M059J (cell line): Measurements from ENCODE around the gene ZNF398. TPM values are rescaled to one million over a fixed set of nuclear protein-coding genes. Genes with fewer than 3 reads are reported as not detected.
"Not testable (repeated sequence)": the region's sequence is repeated elsewhere in the genome, so short reads cannot be mapped to it uniquely, and the experiment has no call there.

Source experiments
- DNase-seq: peaks from one replicate; pipeline ENCODE4 v3.0.0-alpha.2; 2012; ENCODE audit warnings: low read depth
- total RNA-seq: library from RNA; depleted of rRNA; stranded (reverse); fragments of >200 nt; shearing (Covaris generic); gene quantifications from 2 replicates; pipeline ENCODE4 v1.2.3, GENCODE V29; 2014; rRNA removed

The ZNF398 gene, protein sequence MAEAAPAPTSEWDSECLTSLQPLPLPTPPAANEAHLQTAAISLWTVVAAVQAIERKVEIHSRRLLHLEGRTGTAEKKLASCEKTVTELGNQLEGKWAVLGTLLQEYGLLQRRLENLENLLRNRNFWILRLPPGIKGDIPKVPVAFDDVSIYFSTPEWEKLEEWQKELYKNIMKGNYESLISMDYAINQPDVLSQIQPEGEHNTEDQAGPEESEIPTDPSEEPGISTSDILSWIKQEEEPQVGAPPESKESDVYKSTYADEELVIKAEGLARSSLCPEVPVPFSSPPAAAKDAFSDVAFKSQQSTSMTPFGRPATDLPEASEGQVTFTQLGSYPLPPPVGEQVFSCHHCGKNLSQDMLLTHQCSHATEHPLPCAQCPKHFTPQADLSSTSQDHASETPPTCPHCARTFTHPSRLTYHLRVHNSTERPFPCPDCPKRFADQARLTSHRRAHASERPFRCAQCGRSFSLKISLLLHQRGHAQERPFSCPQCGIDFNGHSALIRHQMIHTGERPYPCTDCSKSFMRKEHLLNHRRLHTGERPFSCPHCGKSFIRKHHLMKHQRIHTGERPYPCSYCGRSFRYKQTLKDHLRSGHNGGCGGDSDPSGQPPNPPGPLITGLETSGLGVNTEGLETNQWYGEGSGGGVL
- 16.0 and 20.9 TPM in 2 replicates for total RNA-seq

DNA sequence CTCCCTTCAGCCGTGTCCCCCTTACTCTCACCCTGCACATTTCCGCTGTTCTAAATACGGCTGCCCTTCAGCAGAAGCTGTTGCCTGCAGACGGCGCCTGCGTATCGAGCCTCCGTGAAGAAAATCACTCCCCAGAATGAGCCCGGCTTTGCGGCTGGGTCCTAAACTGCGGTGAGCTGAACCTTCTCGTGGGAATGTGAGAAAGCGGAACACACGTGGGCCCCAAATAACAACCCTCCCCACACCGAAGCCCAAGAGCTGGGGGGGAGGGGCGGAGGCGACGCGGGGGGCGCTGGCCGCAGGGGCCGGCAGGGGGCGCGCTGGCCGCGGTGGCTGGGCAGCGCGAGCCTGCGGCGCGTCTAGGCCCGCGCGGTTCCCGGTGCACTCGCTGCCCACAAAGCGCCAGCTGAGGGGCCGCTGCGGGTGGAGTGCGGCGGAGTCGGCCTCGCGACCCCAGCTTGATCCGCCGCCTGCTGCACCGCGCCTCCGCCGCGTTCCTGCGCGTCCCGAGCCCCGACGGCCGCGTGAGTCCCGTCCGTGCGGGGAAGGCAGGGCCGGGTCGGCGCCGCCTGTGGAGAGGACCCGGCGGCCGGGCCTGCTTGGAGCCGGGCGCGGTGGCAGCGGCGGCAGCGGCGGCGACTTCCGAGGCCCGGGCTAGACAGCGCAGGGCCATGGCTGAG lies at the start of gene ZNF398:
Gene ZNF398, plus strand, starts transcription at position 382 of the 680 bp plus-strand sequence. Its CDS starts 290 bp downstream, at position 672.
- DNase-seq, result peak; percentile 66

DNA sequence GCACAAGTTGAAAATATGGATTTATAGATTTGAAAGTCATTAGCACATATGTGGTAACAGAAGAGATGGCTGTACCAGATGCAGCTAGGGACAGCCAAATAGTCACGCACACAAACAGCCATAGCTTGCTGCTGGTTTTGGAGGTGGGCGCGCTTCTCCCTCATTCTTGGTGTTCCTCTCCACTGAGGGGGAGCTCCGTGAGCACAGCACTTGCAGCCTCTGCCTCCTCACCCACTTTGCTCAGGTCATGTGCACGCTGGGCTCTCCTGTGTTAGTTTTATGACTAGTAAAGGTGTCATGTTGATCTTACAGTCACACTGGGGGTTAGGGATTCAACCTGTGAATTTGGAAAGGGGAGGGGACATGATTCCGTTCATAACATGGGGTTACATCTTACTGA lies 48.2 kb upstream of the ZNF398 start:
- no peak for DNase-seq

DNA sequence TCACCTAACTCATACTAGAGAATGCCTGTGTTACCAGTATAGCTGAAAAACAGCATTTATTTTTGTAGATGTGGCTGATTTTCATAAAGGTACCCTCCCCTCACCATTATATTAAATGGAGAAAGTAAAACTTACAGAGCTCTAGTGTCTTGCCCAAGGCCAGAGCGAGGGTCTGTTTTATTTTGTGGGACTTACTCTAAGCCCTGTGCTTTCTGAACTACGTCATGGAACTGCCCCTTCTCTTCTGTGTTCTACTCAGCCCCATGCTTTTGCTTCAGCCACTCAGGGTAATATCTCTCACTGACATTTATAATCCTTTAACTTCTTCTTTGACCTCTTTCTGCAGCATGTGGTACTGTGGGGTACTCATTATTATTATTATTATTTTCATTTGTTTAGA lies 46.4 kb upstream of the ZNF398 start:
- DNase-seq, result no peak

DNA sequence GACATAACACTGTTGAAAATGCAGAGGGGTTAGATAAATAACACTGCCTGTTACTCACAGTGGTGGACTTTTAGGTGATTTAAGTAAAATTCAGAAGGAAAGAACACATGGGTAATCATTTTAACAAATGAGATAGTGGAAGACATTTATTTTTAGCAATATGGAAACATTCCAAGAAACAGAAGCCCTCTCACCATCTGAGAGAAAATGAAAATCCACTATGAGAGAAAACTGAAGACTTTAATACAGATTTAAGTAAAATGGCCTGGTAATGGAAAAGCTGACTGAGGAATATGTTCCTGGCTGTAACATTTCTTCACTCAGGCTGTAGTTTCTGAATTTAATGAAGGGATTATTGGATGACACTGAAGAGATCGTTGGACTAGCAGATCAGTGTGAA lies 44.6 kb upstream of the ZNF398 start:
- no peak for DNase-seq

GRCh38 chr7:149103424-149103823 lies 43.8 kb upstream of the ZNF398 start:
- DNase-seq, result no peak

- no peak for DNase-seq
Measured at GRCh38 chr7:149104214-149104613, 43.0 kb upstream of the ZNF398 start.

DNA sequence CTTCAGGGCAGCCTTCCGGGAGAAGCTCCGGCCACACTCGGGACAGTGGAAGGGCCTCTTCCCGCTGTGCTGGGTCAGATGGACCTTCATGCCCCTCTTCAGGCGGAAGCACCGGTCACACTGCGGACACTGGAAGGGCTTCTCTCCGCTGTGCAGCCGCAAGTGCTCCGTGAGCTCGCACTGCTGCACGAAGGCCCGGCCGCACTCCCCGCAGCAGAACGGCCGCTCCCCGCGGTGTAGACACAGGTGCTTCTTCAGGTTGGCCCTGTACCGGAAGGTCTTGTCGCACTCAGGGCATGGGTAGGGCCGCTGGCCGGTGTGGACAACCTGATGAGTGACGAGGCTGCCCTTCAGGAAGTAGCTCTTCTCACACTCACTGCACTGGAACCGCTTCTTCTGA lies 42.5 kb upstream of the ZNF398 start:
- no peak for DNase-seq

DNA sequence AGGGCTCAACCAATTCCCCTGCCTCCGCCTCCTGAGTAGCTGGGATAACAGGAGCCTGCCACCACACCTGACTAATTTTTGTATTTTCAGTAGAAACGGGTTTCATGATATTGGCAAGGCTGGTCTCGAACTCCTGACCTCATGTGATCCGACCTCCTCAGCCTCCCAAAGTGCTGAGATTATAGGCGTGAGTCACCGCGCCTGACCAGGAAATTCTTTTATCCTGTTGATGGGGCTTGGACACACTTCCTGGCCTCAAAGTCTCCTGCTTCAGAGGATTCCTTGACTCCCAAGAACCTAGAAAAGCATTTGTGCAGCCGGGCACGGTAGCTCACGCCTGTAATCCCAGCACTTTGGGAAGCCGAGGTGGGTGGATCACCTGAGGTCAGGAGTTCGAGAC lies 37.3 kb upstream of the ZNF398 start:
- DNase-seq, result no peak

GRCh38 chr7:149125189-149125862 lies 21.9 kb upstream of the ZNF398 start:
- DNase-seq, result no peak

DNA sequence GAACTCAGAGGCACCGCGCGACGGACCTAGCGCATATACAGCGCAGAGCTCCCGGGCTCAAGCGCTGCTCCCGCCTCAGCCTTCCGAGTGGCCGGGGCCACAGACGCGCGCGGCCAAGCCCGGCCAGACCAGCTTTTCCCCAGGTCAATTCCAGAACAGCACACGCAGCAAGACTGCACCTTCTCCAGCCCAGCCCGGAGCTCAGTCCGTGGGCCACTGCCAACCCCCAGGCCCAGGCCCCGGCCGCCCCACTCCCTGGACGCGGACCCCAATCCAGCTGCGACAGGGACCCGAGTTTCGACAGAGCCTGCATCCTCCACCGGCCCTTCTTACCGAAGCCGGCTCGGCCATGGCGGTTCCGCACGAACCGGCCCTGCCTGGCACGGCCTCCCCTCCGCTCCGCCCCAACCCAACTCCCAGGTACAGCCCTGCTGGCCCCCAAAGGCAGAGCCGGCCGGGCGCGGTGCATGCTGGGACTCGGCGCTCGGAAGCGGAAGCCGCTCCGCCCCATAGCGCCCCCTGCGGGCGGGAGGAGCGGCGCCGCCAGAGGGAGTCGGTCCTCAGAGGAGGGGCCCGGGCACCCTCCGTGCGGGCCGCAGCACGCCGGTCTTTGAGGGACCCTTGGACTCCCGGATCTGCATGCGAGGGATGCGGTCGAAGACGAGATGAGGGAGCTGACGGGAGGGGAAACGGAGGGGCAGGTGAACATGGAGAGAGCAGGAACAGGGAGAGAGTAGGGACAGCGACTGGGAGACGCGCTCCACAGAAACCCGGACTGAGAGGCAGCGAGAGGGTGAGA lies 21.2 kb upstream of the ZNF398 start, which contains the start of gene ZNF425:
Gene ZNF425, minus strand, starts transcription at position 462 of the 799 bp plus-strand sequence. Its CDS starts 111 bp downstream, at position 351.
- DNase-seq, result peak; percentile 90

- peak; percentile 56 for DNase-seq
Measured at GRCh38 chr7:149126662-149127266, 20.5 kb upstream of the ZNF398 start.

DNA sequence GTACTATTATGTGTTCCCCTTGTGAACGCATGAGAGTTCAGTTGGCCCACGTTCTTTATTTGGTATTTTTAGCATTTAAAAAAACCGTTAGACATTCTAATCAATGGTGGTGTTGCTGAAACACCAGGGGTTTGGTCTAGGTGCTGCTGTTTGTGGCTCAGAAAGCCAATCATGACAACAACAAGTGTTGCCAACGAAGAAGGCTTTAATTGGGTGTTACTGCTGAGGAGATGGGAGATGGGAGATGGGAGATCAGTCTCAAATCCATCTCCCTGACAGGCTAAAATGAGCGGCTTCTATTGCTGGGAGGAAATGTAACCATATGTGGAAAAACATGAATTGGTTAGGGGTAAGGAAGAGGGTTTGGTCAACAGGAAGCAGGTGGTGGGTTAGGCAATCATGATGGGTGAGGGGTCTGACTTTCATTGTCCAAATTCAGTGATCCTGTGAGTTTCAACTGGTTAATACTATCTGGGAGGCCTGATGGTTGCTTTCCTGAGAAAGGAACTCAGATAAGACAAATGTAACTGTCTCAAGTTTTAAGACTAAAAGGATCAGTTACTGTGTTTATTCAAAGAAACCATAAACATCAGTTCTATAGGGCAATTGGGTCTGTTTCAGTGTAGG lies 16.6 kb upstream of the ZNF398 start:
- no peak for DNase-seq

DNA sequence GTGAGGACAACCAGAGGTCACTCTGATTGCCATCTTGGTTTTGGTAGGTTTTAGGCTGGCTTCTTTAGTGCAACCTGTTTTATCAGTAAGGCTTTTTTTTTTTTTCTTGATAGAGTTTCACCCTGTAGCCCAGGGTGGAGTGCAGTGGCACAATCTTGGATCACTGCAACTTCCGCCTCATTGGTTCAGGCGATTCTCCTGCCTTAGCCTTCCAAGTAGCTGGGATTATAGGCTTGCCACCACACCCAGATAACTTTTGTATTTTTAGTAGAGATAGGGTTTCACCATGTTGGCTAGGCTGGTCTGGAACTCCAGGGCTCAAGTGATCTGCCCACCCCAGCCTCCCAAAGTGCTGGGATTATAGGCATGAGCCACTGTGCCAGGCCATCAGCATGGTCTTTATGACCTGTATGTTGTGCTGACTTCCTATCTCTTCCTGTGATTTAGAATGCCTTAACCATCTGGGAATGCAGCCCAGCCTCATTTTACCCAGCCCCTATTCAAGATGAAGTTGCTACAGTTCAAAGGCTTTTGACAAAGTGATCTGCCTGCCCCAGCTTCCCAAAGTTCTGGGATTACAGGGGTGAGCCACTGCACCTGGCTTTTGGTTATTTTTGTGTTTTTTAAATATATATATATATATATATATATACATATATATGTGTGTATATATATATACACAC lies 14.1 kb upstream of the ZNF398 start:
- DNase-seq, result no peak

- no peak for DNase-seq
Measured at GRCh38 chr7:149136118-149136517, 11.1 kb upstream of the ZNF398 start.

DNA sequence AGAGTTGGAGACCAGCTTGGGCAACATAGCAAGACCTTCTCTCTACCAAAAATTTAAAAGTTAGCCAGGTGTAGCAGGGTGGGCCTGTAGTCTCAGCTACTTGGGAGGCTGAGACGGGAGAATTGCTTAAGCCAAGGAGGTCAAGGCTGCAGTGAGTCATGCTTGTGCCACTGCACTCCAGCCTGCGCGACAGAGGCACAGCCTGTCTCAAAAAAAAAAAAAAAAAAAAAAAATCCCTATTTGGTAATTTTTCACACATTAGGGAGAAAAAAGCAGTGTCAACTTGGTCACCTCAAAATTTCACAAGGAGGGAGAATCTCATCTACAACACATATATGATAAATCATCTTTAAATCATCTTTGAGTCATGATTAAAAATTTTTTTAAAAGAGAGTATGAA lies 6.4 kb upstream of the ZNF398 start:
- peak; percentile 40 for DNase-seq

DNA sequence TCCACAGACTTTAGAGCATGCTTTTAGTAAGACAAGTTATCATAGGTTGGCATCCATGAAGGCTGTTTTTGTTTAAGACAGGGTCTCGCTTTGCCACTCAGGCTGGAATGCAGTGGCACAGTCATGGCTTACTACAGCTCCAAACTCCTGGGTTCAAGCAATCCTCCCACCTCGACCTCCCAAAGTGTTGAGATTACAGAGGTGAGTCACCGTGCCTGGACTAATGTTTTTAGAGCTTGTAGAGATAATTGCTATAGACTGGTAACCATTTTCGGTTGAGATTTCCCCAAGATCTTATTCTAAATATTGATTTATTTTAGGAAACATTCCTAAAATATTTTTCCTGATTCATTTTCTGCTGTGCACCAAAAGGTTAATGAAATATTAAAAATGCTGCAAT lies 5.4 kb upstream of the ZNF398 start:
- no peak for DNase-seq

- DNase-seq, result not testable (repeated sequence)
Measured at GRCh38 chr7:149144436-149144922, 2.8 kb upstream of the ZNF398 start.

DNA sequence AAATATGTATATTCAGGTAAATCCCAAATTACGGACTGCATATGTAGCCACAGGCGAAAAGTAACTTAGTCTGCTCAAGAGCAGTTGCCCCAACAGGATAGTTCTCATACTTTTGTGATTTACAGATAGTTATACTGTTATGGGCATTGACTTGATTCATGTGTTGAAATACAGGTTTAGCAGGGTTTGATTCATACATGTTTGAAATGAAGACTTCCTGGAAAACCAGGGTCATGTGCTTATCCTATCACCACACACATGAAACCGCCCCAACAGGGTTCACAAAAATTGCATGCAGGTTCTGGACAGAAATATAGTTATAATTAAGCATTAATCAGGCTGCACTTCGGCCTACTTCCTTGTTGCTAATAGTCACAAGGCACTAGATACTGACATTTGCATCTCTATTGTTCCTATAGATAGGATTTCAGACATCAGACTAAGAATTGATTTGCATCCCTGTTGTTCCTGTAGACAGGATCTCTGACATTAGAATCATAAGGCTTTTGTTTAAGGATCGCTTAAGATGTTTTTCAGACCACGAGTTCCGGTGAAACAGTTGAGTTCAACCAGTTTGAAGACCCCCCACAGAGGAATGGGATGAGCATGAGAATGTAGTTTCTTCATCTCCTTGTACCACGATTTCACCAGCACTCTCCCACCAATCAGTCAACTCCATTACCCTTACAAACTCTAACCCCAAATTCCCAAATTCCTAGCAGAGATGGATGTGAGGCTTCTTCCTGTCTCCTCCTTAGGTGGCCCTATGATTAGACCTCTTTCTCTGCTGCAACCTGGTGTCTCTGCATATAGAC lies 2.0 kb upstream of the ZNF398 start:
- no peak for DNase-seq
